RWPE2 (cell line): ENCODE measurements around the gene VGF.

Experiments used
- ATAC-seq: fragments of 200-7000 bp; cut with Tn5 transposase; 3 replicates; pipeline ENCODE4 v1.9.1; 2021; ENCODE audit warnings: low read depth
- DNase-seq: peaks from one replicate; pipeline ENCODE4 v3.0.0-alpha.2; 2020; ENCODE audit warnings: low spot score
- H3K27ac ChIP-seq: fragments of 450-650 bp; 2 replicates; pipeline ENCODE4 v1.5.1; 2017; ENCODE audit warnings: mild to moderate bottlenecking; ENCODE audit not compliant: poor library complexity, severe bottlenecking
- H3K27me3 ChIP-seq: fragments of 250-450 bp; sonication (Bioruptor Pico); 2 replicates; pipeline ENCODE4 v1.5.1; 2021; ENCODE audit warnings: mild to moderate bottlenecking, moderate library complexity; ENCODE audit not compliant: insufficient read depth, poor library complexity, severe bottlenecking
- H3K36me3 ChIP-seq: fragments of 250-450 bp; sonication (Bioruptor Pico); 2 replicates; pipeline ENCODE4 v1.5.1; 2020; ENCODE audit warnings: low read depth, mild to moderate bottlenecking, moderate library complexity
- H3K4me1 ChIP-seq: fragments of 250-450 bp; sonication (Bioruptor Pico); 2 replicates; pipeline ENCODE4 v1.5.1; 2021; ENCODE audit warnings: mild to moderate bottlenecking, moderate library complexity; ENCODE audit not compliant: insufficient read depth, poor library complexity, severe bottlenecking
- H3K4me3 ChIP-seq: fragments of 250-450 bp; sonication (Bioruptor Pico); 2 replicates; pipeline ENCODE4 v1.5.1; 2021; ENCODE audit warnings: mild to moderate bottlenecking, moderate library complexity; ENCODE audit not compliant: severe bottlenecking
- H3K9me3 ChIP-seq: fragments of 250-450 bp; sonication (Bioruptor Pico); 2 replicates; pipeline ENCODE4 v1.5.1; 2021; ENCODE audit warnings: mild to moderate bottlenecking, moderate library complexity; ENCODE audit not compliant: severe bottlenecking
- TF ChIP-seq, protein P1 (sequence below): fragments of 450-650 bp; IDR thresholded peaks from one replicate; pipeline ENCODE4 v1.5.1; 2017; ENCODE audit warnings: mild to moderate bottlenecking, moderate library complexity; ENCODE audit not compliant: poor library complexity, severe bottlenecking

VGF gene

GRCh38 chr7:101129603-101130117 is 35.7 kb downstream of the VGF start:
- no peak for ATAC-seq
- H3K27ac ChIP-seq, result peak overlapping the region; percentile 90
- H3K27me3 ChIP-seq, result no peaks in the 10 kb centered on the region
- no peak for DNase-seq
- no peaks in the 10 kb centered on the region for H3K9me3 ChIP-seq
- H3K4me3 ChIP-seq, result no peak overlapping the region
- peaks cover 65% of the 10 kb centered on the region for H3K36me3 ChIP-seq
- TF ChIP-seq, protein P1, sequence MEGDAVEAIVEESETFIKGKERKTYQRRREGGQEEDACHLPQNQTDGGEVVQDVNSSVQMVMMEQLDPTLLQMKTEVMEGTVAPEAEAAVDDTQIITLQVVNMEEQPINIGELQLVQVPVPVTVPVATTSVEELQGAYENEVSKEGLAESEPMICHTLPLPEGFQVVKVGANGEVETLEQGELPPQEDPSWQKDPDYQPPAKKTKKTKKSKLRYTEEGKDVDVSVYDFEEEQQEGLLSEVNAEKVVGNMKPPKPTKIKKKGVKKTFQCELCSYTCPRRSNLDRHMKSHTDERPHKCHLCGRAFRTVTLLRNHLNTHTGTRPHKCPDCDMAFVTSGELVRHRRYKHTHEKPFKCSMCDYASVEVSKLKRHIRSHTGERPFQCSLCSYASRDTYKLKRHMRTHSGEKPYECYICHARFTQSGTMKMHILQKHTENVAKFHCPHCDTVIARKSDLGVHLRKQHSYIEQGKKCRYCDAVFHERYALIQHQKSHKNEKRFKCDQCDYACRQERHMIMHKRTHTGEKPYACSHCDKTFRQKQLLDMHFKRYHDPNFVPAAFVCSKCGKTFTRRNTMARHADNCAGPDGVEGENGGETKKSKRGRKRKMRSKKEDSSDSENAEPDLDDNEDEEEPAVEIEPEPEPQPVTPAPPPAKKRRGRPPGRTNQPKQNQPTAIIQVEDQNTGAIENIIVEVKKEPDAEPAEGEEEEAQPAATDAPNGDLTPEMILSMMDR, result no peak
- H3K4me1 ChIP-seq, result peaks cover 29% of the 10 kb centered on the region

- peak overlapping the region; percentile 90 for H3K27ac ChIP-seq
- no peak for DNase-seq
- H3K36me3 ChIP-seq, result peaks cover 51% of the 10 kb centered on the region
- H3K27me3 ChIP-seq, result no peaks in the 10 kb centered on the region
- ATAC-seq, result no peak
- TF ChIP-seq, protein P1, result no peak
- peak overlapping the region; percentile 40 for H3K4me3 ChIP-seq
- peaks cover 26% of the 10 kb centered on the region for H3K4me1 ChIP-seq
- no peaks in the 10 kb centered on the region for H3K9me3 ChIP-seq
These were observed 37.1 kb downstream of the VGF start for GRCh38 chr7:101128040-101128834.

- Histone ChIP-seq H3K4me1 (peaks cover 29% of the 10 kb centered on the region), H3K9me3 (no peaks in the 10 kb centered on the region), H3K27me3 (no peaks in the 10 kb centered on the region), H3K27ac (peak overlapping the region; percentile 90), H3K4me3 (peak overlapping the region; percentile 40), H3K36me3 (peaks cover 44% of the 10 kb centered on the region)
- DNase-seq (no peak), ATAC-seq (peak; percentile 2; the same call in 1 of the 3 replicates)
- TF ChIP-seq, protein P1, result no peak
These were observed 37.8 kb downstream of the VGF start for GRCh38 chr7:101127460-101128039.

- ATAC-seq (peak; percentile 83), DNase-seq (peak; percentile 99)
- Histone ChIP-seq H3K4me3 (peak within 1 kb of the TSS; percentile 40), H3K9me3 (no peaks in the 10 kb centered on the region), H3K27me3 (no peaks in the 10 kb centered on the region), H3K4me1 (peaks cover 32% of the 10 kb centered on the region), H3K27ac (peak within 1 kb of the TSS; percentile 90), H3K36me3 (peaks cover 38% of the 10 kb centered on the region)
- TF ChIP-seq, protein P1, result peak; percentile 43
These were observed 38.5 kb downstream of the VGF start, which contains the start of gene SERPINE1 for GRCh38 chr7:101126651-101127459. TSS of gene SERPINE1 (plus strand) at chr7:101127104. CDS start at chr7:101128394, 1,290 bp downstream.
